HEK293 (cell line): ENCODE results near the gene ARHGAP21.

Experiments used
- ELK4 ChIP-seq: IDR thresholded peaks from 2 replicates; pipeline ENCODE4 v1.6.1; 2011; ENCODE audit warnings: mild to moderate bottlenecking, low read depth, low read length, borderline replicate concordance
- REST ChIP-seq: fragments of 450-650 bp; formaldehyde crosslinking; IDR thresholded peaks from 2 replicates; pipeline ENCODE4 v1.5.1; 2016; ENCODE audit warnings: missing biosample characterization, missing genetic modification characterization
- TCF7L2 ChIP-seq: IDR thresholded peaks from 2 replicates; pipeline ENCODE4 v1.6.1; 2011; ENCODE audit warnings: low read depth, mild to moderate bottlenecking, inconsistent platforms, low read length, moderate library complexity, borderline replicate concordance
- ZNF843 ChIP-seq: fragments of 450-650 bp; formaldehyde crosslinking; IDR thresholded peaks from 2 replicates; pipeline ENCODE4 v1.5.1; 2016; ENCODE audit warnings: missing biosample characterization, missing genetic modification characterization

GRCh38 chr10:24707445-24707844 is 16.2 kb downstream of the ARHGAP21 start:
- TF ChIP-seq REST (tag by site-specific recombination) (no peak), ELK4 (no peak), TCF7L2 (no peak), ZNF843 (tag by site-specific recombination) (no peak)
